Measurements from ENCODE around the gene PHOX2B.

- no peak for TF ChIP-seq CHD2 (IDR thresholded peaks at IDR 0.05; ENCODE audit: low read length)
- no peak for TF ChIP-seq RAD21 (IDR thresholded peaks at IDR 0.05 in 1 of 2, conservative IDR thresholded peaks at IDR 0.05 in 1 of 2; ENCODE audit: low read depth in 2 of 2, low read length in 2 of 2)
- no peak for TF ChIP-seq MAX (IDR thresholded peaks at IDR 0.05)
- TF ChIP-seq SAP30 (IDR thresholded peaks at IDR 0.05; ENCODE audit: insufficient read depth, insufficient replicate concordance, low read length): no peak
- TF ChIP-seq CTBP2 (IDR thresholded peaks at IDR 0.05; ENCODE audit: borderline replicate concordance, insufficient read depth, insufficient read length, low read length): no peak
- peak; percentile 50; the same call in 1 of the 2 replicates for TF ChIP-seq TEAD4 (IDR thresholded peaks at IDR 0.05; ENCODE audit: low read depth, low read length)
- TF ChIP-seq POLR2A (IDR thresholded peaks at IDR 0.05; ENCODE audit: control extremely low read depth in 1 of 2, low read depth in 2 of 2, low read length in 2 of 2): no peak
- TF ChIP-seq BCL11A (IDR thresholded peaks at IDR 0.05; ENCODE audit: low read depth in 2 of 2, low read length in 2 of 2): no peak
- TF ChIP-seq CTCF (IDR thresholded peaks at IDR 0.05; ENCODE audit: control extremely low read depth in 1 of 3, insufficient read depth in 1 of 3, low read depth in 1 of 3, low read length in 3 of 3): no peak
- TF ChIP-seq USF2 (IDR thresholded peaks at IDR 0.05; ENCODE audit: low read length): no peak
- TF ChIP-seq MAFK (IDR thresholded peaks at IDR 0.05; ENCODE audit: low read depth, low read length): no peak
- no peak for TF ChIP-seq GABPA (IDR thresholded peaks at IDR 0.05; ENCODE audit: borderline replicate concordance, insufficient read depth, low read length)
- TF ChIP-seq JUND (IDR thresholded peaks at IDR 0.05; ENCODE audit: low read length): no peak
Measured at GRCh38 chr4:41796545-41797210, 48.2 kb upstream of the PHOX2B start.
